ENCODE data around the gene GRIK3. TPM values are rescaled to one million over a fixed set of nuclear protein-coding genes. Genes with fewer than 3 reads are reported as not detected.

The GRIK3 gene
- total and polyA plus RNA-seq, 2 of the 8 experiments (the other 6 are each of a cell fraction or from before 2014, with no cell fraction given), result 2.1 to 3.4 TPM

GRCh38 chr1:36792292-36792691 lies 242.0 kb downstream of the GRIK3 start:
- Histone ChIP-seq H2AK5ac (ENCODE audit: low read depth, low read length) (no peak overlapping the region), H4K91ac (replicated peaks; ENCODE audit: insufficient read length, low read length) (no peak overlapping the region), H3K9me3 (ENCODE audit: insufficient read depth in 2 of 2, low read depth in 1 of 2, low read length in 1 of 2) (no peaks in the 10 kb centered on the region), H3K36me3 (ENCODE audit: control insufficient read depth in 2 of 4, insufficient read depth in 4 of 4, low read length in 3 of 4) (no peaks in the 10 kb centered on the region), H3K14ac (ENCODE audit: insufficient read length) (no peak overlapping the region), H3K23me2 (ENCODE audit: low read depth, low read length) (peaks cover 4% of the 10 kb centered on the region; the same call in 1 of the 2 replicates), H3K27me3 (replicated peaks in 1 of 4; ENCODE audit: control insufficient read depth in 3 of 4, extremely low read depth in 1 of 4, insufficient read depth in 3 of 4, low read length in 3 of 4) (no peaks in the 10 kb centered on the region), H3K27ac (ENCODE audit: low read depth, low read length) (no peak overlapping the region), H3K4me2 (ENCODE audit: insufficient read depth in 1 of 2, low read depth in 2 of 2, low read length in 2 of 2) (no peak overlapping the region), H3K9ac (replicated peaks in 1 of 4; ENCODE audit: extremely low read depth in 1 of 4, low read depth in 3 of 4, low read length in 3 of 4) (no peak overlapping the region), H2BK12ac (ENCODE audit: low read depth, low read length) (no peak overlapping the region), H3K4me3 (ENCODE audit: extremely low read depth in 1 of 4, insufficient read depth in 2 of 4, low read depth in 3 of 4, low read length in 4 of 4) (no peak overlapping the region), H3K18ac (ENCODE audit: extremely low read depth, low read length) (no peak overlapping the region), H4K5ac (ENCODE audit: insufficient read length, low read depth, low read length) (no peak overlapping the region), H3K79me2 (ENCODE audit: control insufficient read depth in 1 of 2, insufficient read depth in 2 of 2, low read length in 2 of 2) (no peaks in the 10 kb centered on the region), H2BK20ac (ENCODE audit: low read length) (no peak overlapping the region), H3K23ac (ENCODE audit: insufficient read length) (no peak overlapping the region), H3K79me1 (ENCODE audit: low read depth, low read length) (no peaks in the 10 kb centered on the region), H4K8ac (ENCODE audit: extremely low read depth, insufficient read depth, low read length) (no peak overlapping the region), H2BK5ac (ENCODE audit: low read depth, low read length) (no peak overlapping the region), H3K4ac (replicated peaks; ENCODE audit: insufficient read length, low read depth, low read length) (no peak overlapping the region), H2BK120ac (replicated peaks; ENCODE audit: low read depth, low read length) (no peak overlapping the region), H2BK15ac (ENCODE audit: low read length) (no peak overlapping the region), H3K4me1 (replicated peaks in 1 of 4; ENCODE audit: control insufficient read depth in 3 of 4, insufficient read depth in 4 of 4, low read length in 3 of 4) (peaks cover 0 to 5% (median 0%) of the 10 kb centered on the region in 4 experiments; a peak in 3 of 7 replicates), H2AFZ (ENCODE audit: low read length) (no peak overlapping the region), H4K20me1 (replicated peaks in 1 of 2; ENCODE audit: control insufficient read depth in 1 of 2, insufficient read depth in 2 of 2, low read length in 2 of 2) (no peaks in the 10 kb centered on the region), H3K56ac (replicated peaks; ENCODE audit: insufficient read length, low read depth, low read length) (no peak overlapping the region)
- POLR2A ChIA-PET (ENCODE audit: partially characterized antibody), result no interaction called here
- CTCF ChIA-PET (ENCODE audit: partially characterized antibody), result interaction anchor here (0.7 to 0.9 kb wide), 2 partner anchors 15 to 382 kb away, joined by 3 read pairs; no protein-coding TSS in a partner anchor
- DNase-seq (ENCODE audit: low read depth in 1 of 2, low spot score in 2 of 2) (no peak), FAIRE-seq (no peak)
- WGBS, 2 experiments (ENCODE audit: extremely low coverage in 1 of 2, insufficient coverage in 1 of 2, insufficient read length in 1 of 2, insufficient replicate concordance in 2 of 2, low coverage in 1 of 2, low lambda C conversion rate in 2 of 2, missing lambda C conversion rate in 1 of 2), result 93% methylated on average over 6 of the region's 8 CpGs; no CpG with 5 or more reads in 1 of the 2 experiments
- TF ChIP-seq RFX5 (IDR thresholded peaks at IDR 0.05; ENCODE audit: borderline replicate concordance, low read depth, low read length), result no peak
- no peak for TF ChIP-seq SIRT6 (IDR thresholded peaks at IDR 0.05; ENCODE audit: low read length)
- TF ChIP-seq TEAD4 (IDR thresholded peaks at IDR 0.05; ENCODE audit: low read depth, low read length), result no peak
- TF ChIP-seq, protein P1, sequence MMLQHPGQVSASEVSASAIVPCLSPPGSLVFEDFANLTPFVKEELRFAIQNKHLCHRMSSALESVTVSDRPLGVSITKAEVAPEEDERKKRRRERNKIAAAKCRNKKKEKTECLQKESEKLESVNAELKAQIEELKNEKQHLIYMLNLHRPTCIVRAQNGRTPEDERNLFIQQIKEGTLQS (IDR thresholded peaks at IDR 0.05; ENCODE audit: insufficient read depth, low read depth, low read length), result no peak
- TF ChIP-seq RBBP5 (IDR thresholded peaks at IDR 0.05; ENCODE audit: borderline replicate concordance, low read depth, low read length), result no peak
- TF ChIP-seq SRF (IDR thresholded peaks at IDR 0.05; ENCODE audit: low read depth, low read length), result no peak
- no peak for TF ChIP-seq HDAC6 (IDR thresholded peaks at IDR 0.05; ENCODE audit: low read depth, low read length)
- no peak for TF ChIP-seq YY1 (IDR thresholded peaks at IDR 0.05; ENCODE audit: low read depth, low read length)
- no peak for TF ChIP-seq BACH1 (IDR thresholded peaks at IDR 0.05; ENCODE audit: low read length)
- TF ChIP-seq KDM4A (IDR thresholded peaks at IDR 0.05; ENCODE audit: low read depth, low read length, severe bottlenecking), result no peak
- no peak for TF ChIP-seq POLR2AphosphoS5 (IDR thresholded peaks at IDR 0.05; ENCODE audit: low read depth, low read length)
- TF ChIP-seq RXRA (IDR thresholded peaks at IDR 0.05; ENCODE audit: insufficient read depth, low read depth, low read length), result no peak
- TF ChIP-seq KDM5A (IDR thresholded peaks at IDR 0.05; ENCODE audit: low read length), result no peak
- no peak for TF ChIP-seq HDAC2 (IDR thresholded peaks at IDR 0.05; ENCODE audit: borderline replicate concordance in 1 of 2, low read depth in 2 of 2, low read length in 2 of 2)
- no peak for TF ChIP-seq NRF1 (IDR thresholded peaks at IDR 0.05; ENCODE audit: low read depth, low read length)
